Endothelial cell of umbilical vein (primary cell): ENCODE measurements around the gene PRKAR2B. TPM values are rescaled to one million over a fixed set of nuclear protein-coding genes. Genes with fewer than 3 reads are reported as not detected.

Source experiments
- BruUV-seq: library from RNA; stranded (reverse); fragments of 400-500 nt; replicated peaks from 2 replicates; lab custom pipeline; 2021; lab: Mats Ljungman, UMichigan
- CTCF ChIA-PET: fragments of 300-600, 350-600 bp; sonication (Branson Sonifier 250); formaldehyde crosslinking; loops from one replicate; lab custom pipeline; 2021; ENCODE audit warnings: antibody characterized with exemption, inconsistent platforms; lab: Charles Lee
- POLR2A ChIA-PET: fragments of 300-600, 350-600 bp; sonication (Branson Sonifier 250); formaldehyde crosslinking; loops from one replicate; lab custom pipeline; 2021; ENCODE audit warnings: antibody characterized with exemption, inconsistent platforms; lab: Charles Lee
- DNase-seq: peaks from one replicate; pipeline ENCODE4 v3.0.0-alpha.2; 2011; ENCODE audit warnings: low read depth, low spot score
- FAIRE-seq: peaks from 2 replicates; lab custom pipeline; 2011; peaks lifted over from hg19 to GRCh38; lab: Jason Lieb, UNC
- H2AFZ ChIP-seq: 2 replicates; pipeline ENCODE4 v1.6.0; 2012; ENCODE audit warnings: low read depth, low read length, control low read depth, inconsistent platforms
- H3K27ac ChIP-seq: 2 replicates; pipeline ENCODE4 v1.5.1; 2011; ENCODE audit warnings: low read depth, mild to moderate bottlenecking, control low read depth, low read length, moderate library complexity; ENCODE audit not compliant: insufficient read depth
- H3K27me3 ChIP-seq, 2 experiments: 2 replicates each; pipeline versions ENCODE4 v1.6.0 to v1.6.1; 2011; ENCODE audit warnings: low read length in 2 of 2, mixed read lengths in 1 of 2; ENCODE audit not compliant: control insufficient read depth in 2 of 2, insufficient read depth in 2 of 2
- H3K36me3 ChIP-seq, 2 experiments: 2 replicates in 1 of 2; 3 replicates in 1 of 2; pipeline ENCODE4 v1.5.1; 2011; ENCODE audit warnings: low read length in 2 of 2, mild to moderate bottlenecking in 1 of 2, moderate library complexity in 1 of 2; ENCODE audit not compliant: control insufficient read depth in 2 of 2, insufficient read depth in 2 of 2; ENCODE audit errors: extremely low read depth in 1 of 2
- H3K4me1 ChIP-seq: 3 replicates; pipeline ENCODE4 v1.5.1; 2011; ENCODE audit warnings: mild to moderate bottlenecking, low read length; ENCODE audit not compliant: control insufficient read depth, insufficient read depth; ENCODE audit errors: extremely low read depth
- H3K4me2 ChIP-seq: 2 replicates; pipeline ENCODE4 v1.6.1; 2011; ENCODE audit warnings: low read length, control low read depth, mixed read lengths; ENCODE audit not compliant: insufficient read depth
- H3K4me3 ChIP-seq, 3 experiments: fragments of 200-600 bp in 1 of 3; sonication (generic), shearing (Covaris generic) in 1 of 3; replicated peaks in 1 of 3; 2 replicates each; pipeline ENCODE4 v1.5.1; 2011 to 2016; ENCODE audit warnings: control low read depth in 3 of 3, low read length in 3 of 3, mild to moderate bottlenecking in 2 of 3, inconsistent platforms in 1 of 3, low read depth in 1 of 3, moderate library complexity in 1 of 3; ENCODE audit not compliant: insufficient read depth in 1 of 3
- H3K79me2 ChIP-seq: 2 replicates; pipeline ENCODE4 v1.6.0; 2012; ENCODE audit warnings: low read length, inconsistent platforms; ENCODE audit not compliant: control insufficient read depth, insufficient read depth
- H3K9ac ChIP-seq: replicated peaks from 2 replicates; pipeline ENCODE3; 2011; ENCODE audit warnings: low read length, control low read depth; ENCODE audit not compliant: insufficient read depth; ENCODE audit errors: extremely low read depth
- H3K9me1 ChIP-seq: replicated peaks from 3 replicates; pipeline ENCODE4 v1.6.0; 2011; ENCODE audit warnings: mild to moderate bottlenecking, low read length; ENCODE audit not compliant: control insufficient read depth, insufficient read depth; ENCODE audit errors: extremely low read depth
- H3K9me3 ChIP-seq: replicated peaks from 2 replicates; pipeline ENCODE4 v1.5.1; 2012; ENCODE audit warnings: low read length, inconsistent platforms; ENCODE audit not compliant: control insufficient read depth, insufficient read depth
- H4K20me1 ChIP-seq: replicated peaks from 2 replicates; pipeline ENCODE3; 2011; ENCODE audit warnings: mild to moderate bottlenecking, low read length; ENCODE audit not compliant: control insufficient read depth, insufficient read depth; ENCODE audit errors: extremely low read depth
- CTCF ChIP-seq, 2 donors: IDR thresholded peaks; 1 replicate in 1 of 2; 2 replicates in 1 of 2; pipeline ENCODE4 v1.5.1; 2011; ENCODE audit warnings: low read length in 2 of 2, mild to moderate bottlenecking in 2 of 2, moderate library complexity in 2 of 2, control low read depth in 1 of 2, inconsistent platforms in 1 of 2, low read depth in 1 of 2; ENCODE audit not compliant: insufficient read depth in 1 of 2; ENCODE audit errors: extremely low read depth in 1 of 2
- EZH2 ChIP-seq: IDR thresholded peaks from 2 replicates; pipeline ENCODE4 v1.6.1; 2012; ENCODE audit warnings: borderline replicate concordance, low read depth, mild to moderate bottlenecking, moderate library complexity, low read length, inconsistent platforms; ENCODE audit not compliant: severe bottlenecking
- FOS ChIP-seq: IDR thresholded peaks from 2 replicates; pipeline ENCODE4 v1.6.1; 2011; ENCODE audit warnings: mild to moderate bottlenecking, low read length, moderate library complexity, borderline replicate concordance; ENCODE audit not compliant: insufficient read depth
- GATA2 ChIP-seq: IDR thresholded peaks from 2 replicates; pipeline ENCODE4 v1.7.0; 2011; ENCODE audit warnings: low read depth, mild to moderate bottlenecking, moderate library complexity, mixed read lengths, low read length; ENCODE audit not compliant: insufficient read length, insufficient read depth
- JUN ChIP-seq: IDR thresholded peaks from 2 replicates; pipeline ENCODE4 v1.6.1; 2011; ENCODE audit warnings: borderline replicate concordance, low read depth; ENCODE audit not compliant: insufficient read length, insufficient read depth
- MAX ChIP-seq: IDR thresholded peaks from 2 replicates; pipeline ENCODE4 v1.6.1; 2011; ENCODE audit not compliant: insufficient read depth, insufficient read length
- MYC ChIP-seq: IDR thresholded peaks from one replicate; pipeline ENCODE4 v1.6.1; 2011; ENCODE audit warnings: mild to moderate bottlenecking, low read depth, low read length
- POLR2A ChIP-seq: IDR thresholded peaks from 2 replicates; pipeline ENCODE4 v1.6.1; 2012; ENCODE audit warnings: low read depth, mild to moderate bottlenecking, control low read depth, low read length
- POLR2AphosphoS5 ChIP-seq: IDR thresholded peaks from 2 replicates; pipeline ENCODE4 v1.6.1; 2012; ENCODE audit warnings: low read depth, mild to moderate bottlenecking, control low read depth, low read length, moderate library complexity; ENCODE audit not compliant: insufficient read depth
- dilution Hi-C: fragments of 300-500 bp; cut with MboI; formaldehyde crosslinking; loops from one replicate; pipeline ENCODE4 v1.15.0; 2019; ENCODE audit warnings: low sequenced_read_pairs; ENCODE audit not compliant: extremely low pct_ligation_motif_present
- intact Hi-C: fragments of 100-400 bp; cut with micrococcal nuclease; formaldehyde crosslinking; loops from one replicate; pipeline ENCODE4 v1.10.0; 2022
- polyA plus RNA-seq, 4 experiments: library from polyadenylated mRNA; depleted of rRNA in 3 of 4; stranded (reverse) in 3 of 4; unstranded in 1 of 4; fragments of >200 nt; gene quantifications; 2 replicates each; pipeline versions ENCODE4 v1.2.1 to v1.2.3, GENCODE V29; 2011 to 2012; ENCODE audit warnings: missing spikeins in 1 of 4
- total RNA-seq: library from RNA; stranded (reverse); gene quantifications from 2 replicates; pipeline ENCODE4 v1.2.3, GENCODE V29; 2021

Gene PRKAR2B
- total and polyA plus RNA-seq, 2 donors (not counting 3 experiments of a cell fraction or from before 2014, with no cell fraction given): 10.7 to 39.8 TPM

GRCh38 chr7:107171496-107171895, 127.0 kb downstream of the PRKAR2B start:
- Histone ChIP-seq H3K9ac (no peak overlapping the region), H3K27ac (no peak overlapping the region), H3K4me2 (no peak overlapping the region), H3K9me1 (no peaks in the 10 kb centered on the region), H3K4me1 (peaks cover 14% of the 10 kb centered on the region), H3K4me3 (no peak overlapping the region), H3K36me3 (no peaks in the 10 kb centered on the region), H3K79me2 (peaks cover 63% of the 10 kb centered on the region), H4K20me1 (peaks cover 11% of the 10 kb centered on the region), H3K27me3 (no peaks in the 10 kb centered on the region), H2AFZ (no peak overlapping the region), H3K9me3 (no peaks in the 10 kb centered on the region)
- dilution Hi-C loops (no loop called here), intact Hi-C loops (no loop called here)
- BruUV-seq: TSS peak; percentile 4
- FAIRE-seq (no peak), DNase-seq (no peak)
- ChIA-PET CTCF (interaction anchor here (1.2 kb wide), 1 partner anchor 224 kb away, joined by 3 read pairs; no protein-coding TSS in a partner anchor), POLR2A (no interaction called here)
- TF ChIP-seq GATA2 (no peak), EZH2 (no peak), CTCF (IDR thresholded peaks at IDR 0.05; ENCODE audit: extremely low read depth in 1 of 2, insufficient read depth in 1 of 2, low read depth in 1 of 2, low read length in 2 of 2) (no peak), JUN (no peak), POLR2AphosphoS5 (no peak), POLR2A (no peak), FOS (no peak), MAX (no peak), MYC (no peak)
